Measurements from ENCODE around the gene SLC9C1.

DNA sequence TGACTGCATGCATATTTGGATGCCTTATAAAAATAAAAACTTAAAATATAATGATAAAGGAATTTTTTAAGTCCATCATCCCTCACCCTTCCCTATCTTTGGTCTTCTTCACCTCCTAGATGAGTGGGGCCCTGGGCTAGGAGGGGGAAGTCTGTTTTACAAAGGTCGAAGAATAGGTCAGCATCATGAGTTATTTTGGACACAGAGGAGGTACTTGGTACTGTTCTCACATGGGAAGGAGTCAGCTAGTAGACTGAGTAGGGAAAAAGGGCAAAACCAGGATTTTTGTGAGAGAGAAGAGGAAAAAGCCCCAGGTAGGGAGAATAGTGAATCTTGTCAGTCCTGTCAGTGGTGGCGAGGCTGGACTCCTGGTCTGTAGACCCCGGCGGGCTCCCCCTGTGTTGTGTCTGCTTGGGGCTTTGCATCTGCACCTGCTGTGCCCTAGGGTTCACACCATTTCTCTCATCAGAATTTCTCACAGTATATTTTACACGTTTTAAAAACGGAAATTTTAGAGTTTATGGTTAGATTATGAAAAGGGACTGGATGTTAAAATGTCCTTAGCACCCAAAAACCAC, 178.1 kb downstream of the SLC9C1 start:
- no peak for TF ChIP-seq CTCF (IDR thresholded peaks at IDR 0.05; ENCODE audit: low read depth, low read length, poor library complexity, severe bottlenecking)
- TF ChIP-seq EZH2phosphoT487 (IDR thresholded peaks at IDR 0.05; ENCODE audit: borderline replicate concordance, low read length) = no peak

All from DOHH2 (cell line).